HL-60 (cell line): ENCODE measurements around the gene INTS7.

Experiments
- GABPA ChIP-seq: IDR thresholded peaks from 2 replicates; pipeline ENCODE4 v1.6.1; 2012; ENCODE audit warnings: low read depth
- POLR2AphosphoS5 ChIP-seq: IDR thresholded peaks from 2 replicates; pipeline ENCODE4 v1.6.1; 2012; ENCODE audit warnings: low read depth
- TF ChIP-seq, protein P1 (sequence below): IDR thresholded peaks from one replicate; pipeline ENCODE4 v1.5.1; 2011; ENCODE audit warnings: low read length, control low read depth, inconsistent platforms; ENCODE audit not compliant: insufficient read depth

DNA sequence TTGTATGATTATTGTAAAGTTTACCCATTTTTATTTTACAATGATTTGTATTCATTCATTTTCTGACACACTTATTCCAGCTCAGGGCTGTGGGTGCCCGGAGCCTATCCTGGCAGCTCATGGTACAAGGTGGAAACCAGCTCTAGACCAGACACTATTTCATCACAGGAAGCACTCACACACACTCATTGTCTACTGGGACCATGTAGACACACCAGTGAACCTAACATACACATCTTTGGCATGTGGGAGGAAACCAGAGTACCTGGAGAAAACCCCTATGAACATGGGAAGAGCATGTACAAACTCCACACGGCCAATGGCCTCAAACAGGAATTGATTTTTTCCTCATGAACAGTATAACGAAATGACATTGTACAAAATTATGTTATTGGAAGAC lies 2.5 kb upstream of the INTS7 start:
- TF ChIP-seq, protein P1, sequence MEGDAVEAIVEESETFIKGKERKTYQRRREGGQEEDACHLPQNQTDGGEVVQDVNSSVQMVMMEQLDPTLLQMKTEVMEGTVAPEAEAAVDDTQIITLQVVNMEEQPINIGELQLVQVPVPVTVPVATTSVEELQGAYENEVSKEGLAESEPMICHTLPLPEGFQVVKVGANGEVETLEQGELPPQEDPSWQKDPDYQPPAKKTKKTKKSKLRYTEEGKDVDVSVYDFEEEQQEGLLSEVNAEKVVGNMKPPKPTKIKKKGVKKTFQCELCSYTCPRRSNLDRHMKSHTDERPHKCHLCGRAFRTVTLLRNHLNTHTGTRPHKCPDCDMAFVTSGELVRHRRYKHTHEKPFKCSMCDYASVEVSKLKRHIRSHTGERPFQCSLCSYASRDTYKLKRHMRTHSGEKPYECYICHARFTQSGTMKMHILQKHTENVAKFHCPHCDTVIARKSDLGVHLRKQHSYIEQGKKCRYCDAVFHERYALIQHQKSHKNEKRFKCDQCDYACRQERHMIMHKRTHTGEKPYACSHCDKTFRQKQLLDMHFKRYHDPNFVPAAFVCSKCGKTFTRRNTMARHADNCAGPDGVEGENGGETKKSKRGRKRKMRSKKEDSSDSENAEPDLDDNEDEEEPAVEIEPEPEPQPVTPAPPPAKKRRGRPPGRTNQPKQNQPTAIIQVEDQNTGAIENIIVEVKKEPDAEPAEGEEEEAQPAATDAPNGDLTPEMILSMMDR, result no peak
- TF ChIP-seq GABPA, result no peak
- 0 out of 2 replicates have a peak, but pooled peaks have one; percentile 25 for TF ChIP-seq POLR2AphosphoS5
